Aorta (tissue), 5 donors: Measurements from ENCODE around the gene FBXO42. TPM values are rescaled to one million over a fixed set of nuclear protein-coding genes. Genes with fewer than 3 reads are reported as not detected.

ENCODE experiments used
- ATAC-seq: fragments of 200-7000 bp; cut with Tn5 transposase; one replicate; pipeline ENCODE4 v1.9.1; 2022; ENCODE audit warnings: moderate library complexity; ENCODE audit not compliant: low FRiP score
- DNase-seq, 2 donors: peaks; one replicate each; pipeline ENCODE4 v3.0.0-alpha.2; 2020
- H3K27ac ChIP-seq, 2 donors: one replicate each; pipeline ENCODE4 v1.5.1; 2013; ENCODE audit warnings: low read length in 2 of 2, mild to moderate bottlenecking in 2 of 2, moderate library complexity in 2 of 2, control low read depth in 1 of 2, inconsistent platforms in 1 of 2, low read depth in 1 of 2
- H3K27me3 ChIP-seq, 2 donors: one replicate each; pipeline ENCODE4 v1.6.1; 2013; ENCODE audit warnings: control low read depth in 1 of 2, low read length in 1 of 2, mild to moderate bottlenecking in 1 of 2, moderate library complexity in 1 of 2; ENCODE audit not compliant: insufficient read depth in 2 of 2, control insufficient read depth in 1 of 2
- H3K36me3 ChIP-seq, 2 donors: one replicate each; pipeline ENCODE4 v1.6.1; 2013; ENCODE audit warnings: control low read depth in 1 of 2, low read length in 1 of 2, mild to moderate bottlenecking in 1 of 2; ENCODE audit not compliant: insufficient read depth in 2 of 2, control insufficient read depth in 1 of 2
- H3K4me1 ChIP-seq, 2 donors: one replicate each; pipeline ENCODE4 v1.6.1; 2013; ENCODE audit warnings: low read length in 2 of 2, control low read depth in 1 of 2, mild to moderate bottlenecking in 1 of 2, moderate library complexity in 1 of 2; ENCODE audit not compliant: insufficient read depth in 2 of 2, control insufficient read depth in 1 of 2
- H3K4me3 ChIP-seq, 2 donors: one replicate each; pipeline ENCODE4 v1.5.1; 2013; ENCODE audit warnings: low read length in 2 of 2, control low read depth in 1 of 2, mild to moderate bottlenecking in 1 of 2
- H3K9me3 ChIP-seq: one replicate; pipeline ENCODE4 v1.6.1; 2013; ENCODE audit warnings: mild to moderate bottlenecking, low read length; ENCODE audit not compliant: control insufficient read depth
- WGBS, 2 donors: extraction: QIAGEN DNeasy Blood & Tissue Kit; methylation state at CpG; one replicate each; pipeline ENCODE4 v1.1.7; 2013; 5-methylcytosine and 5-hydroxymethylcytosine counted together
- intact Hi-C, 2 donors: fragments of 100-400 bp; cut with DNase I; formaldehyde crosslinking; loops; one replicate each; pipeline versions ENCODE4 v1.14.2 to v1.15.0; 2022
- polyA plus RNA-seq, 2 donors: library from polyadenylated mRNA; stranded (reverse); fragments of 200-250 nt; gene quantifications; one replicate each; pipeline ENCODE4 v1.2.3, GENCODE V29; 2013
- total RNA-seq, 2 donors: library from RNA; stranded (reverse); fragmentation: NEBNext Ultra II Directional; extraction: Animal tissue kit (Norgen Biotek cat#: 25700); gene quantifications; one replicate each; pipeline ENCODE4 v1.2.1, GENCODE V29; 2021
- donor health status: healthy with polysubstance abuse.
- donor health status: Bipolar disorder and iron deficiency.
- donor health status: DM: no; HTN: no; CAD: no.
- donor health status: DM: no; HTN: no; CAD: no.
- donor health status: DM: yes; HTN: yes; CAD: no.

The FBXO42 gene
- total and polyA plus RNA-seq, 4 donors, result 9.4 to 33.3 (median 32.9) TPM

- intact Hi-C loops, result no loop called here
- WGBS, 2 donors, result 52 to 57% methylated on average over 1 of the region's 1 CpG
Observed at GRCh38 chr1:16199157-16199501, 153.2 kb downstream of the FBXO42 start.

GRCh38 chr1:16198444-16199156, 153.7 kb downstream of the FBXO42 start:
- Histone ChIP-seq H3K27me3 (no peaks in the 10 kb centered on the region), H3K27ac (no peak overlapping the region), H3K9me3 (no peaks in the 10 kb centered on the region), H3K4me3 (no peak overlapping the region), H3K4me1 (no peaks in the 10 kb centered on the region), H3K36me3 (no peaks in the 10 kb centered on the region)
- 37 to 50% methylated on average over 8 of the region's 8 CpGs for WGBS, 2 donors
- DNase-seq (peak in 1 of 2 donors; percentile 36), ATAC-seq (no peak)
- intact Hi-C loops, result no loop called here

More at GRCh38 chr1:16199157-16199501, 153.2 kb downstream of the FBXO42 start:
- Histone ChIP-seq H3K4me3 (no peak overlapping the region), H3K36me3 (no peaks in the 10 kb centered on the region), H3K27me3 (no peaks in the 10 kb centered on the region), H3K27ac (no peak overlapping the region), H3K9me3 (no peaks in the 10 kb centered on the region), H3K4me1 (no peaks in the 10 kb centered on the region)
- peak in 1 of 2 donors; percentile 26 for DNase-seq
- ATAC-seq, result no peak

DNA sequence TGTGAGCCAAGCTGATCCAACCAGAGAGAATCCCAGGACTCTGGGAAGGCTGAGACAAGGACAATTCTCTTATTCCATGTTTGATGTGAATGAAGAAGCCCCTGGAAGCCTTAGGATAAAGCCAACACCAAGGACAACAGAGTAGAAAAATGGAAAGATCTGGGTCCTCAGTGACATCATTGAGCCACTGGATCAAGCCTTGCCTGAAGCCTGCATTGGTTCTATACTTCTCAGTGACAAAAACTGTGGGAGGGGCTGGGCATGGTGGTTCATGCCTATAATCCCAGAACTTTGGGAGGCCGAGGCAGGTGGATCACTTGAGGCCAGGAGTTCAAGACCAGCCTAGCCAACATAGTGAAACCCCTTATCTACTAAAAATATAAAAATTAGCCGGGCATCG, 155.4 kb downstream of the FBXO42 start:
- Histone ChIP-seq H3K9me3 (no peaks in the 10 kb centered on the region), H3K4me1 (no peaks in the 10 kb centered on the region), H3K4me3 (no peak overlapping the region), H3K27ac (no peak overlapping the region), H3K36me3 (no peaks in the 10 kb centered on the region), H3K27me3 (no peaks in the 10 kb centered on the region)
- intact Hi-C loops, result no loop called here
- ATAC-seq, result no peak
- WGBS, 2 donors, result 64 to 96% methylated on average over 3 of the region's 3 CpGs
- DNase-seq, result no peak

Other genes starting within 250 kb of the FBXO42 start
- 10 to 100 TPM; 25.2 to 25.9 TPM for gene EPHA2, start 196.4 kb downstream of the FBXO42 start, total RNA-seq
- 1 to 10 TPM; 5.4 to 6.3 TPM for gene EPHA2, start 196.4 kb downstream of the FBXO42 start, polyA plus RNA-seq
- 1 to 10 TPM; 7.1 to 8.6 TPM for gene ARHGEF19, start 139.8 kb downstream of the FBXO42 start, total RNA-seq
- gene ARHGEF19, start 139.8 kb downstream of the FBXO42 start, polyA plus RNA-seq, result 10 to 100 TPM in 1 of 2 donors, 1 to 10 TPM in 1; 3.3 to 19.7 TPM
- gene CPLANE2, start 115.3 kb downstream of the FBXO42 start, total RNA-seq, result 1 to 10 TPM; 2.6 to 6.4 TPM
- gene CPLANE2, start 115.3 kb downstream of the FBXO42 start, polyA plus RNA-seq, result 1 to 10 TPM; 1.9 to 3.2 TPM
- gene SZRD1, start 14.8 kb upstream of the FBXO42 start, total RNA-seq, result 100 to 1,000 TPM; 128 to 172 TPM
- gene SZRD1, start 14.8 kb upstream of the FBXO42 start, polyA plus RNA-seq, result 100 to 1,000 TPM in 1 of 2 donors, 10 to 100 TPM in 1; 87.9 to 109 TPM
- not detected for gene SPATA21, start 84.9 kb upstream of the FBXO42 start, total RNA-seq
- gene SPATA21, start 84.9 kb upstream of the FBXO42 start, polyA plus RNA-seq, result under 1 TPM; 0.33 to 0.38 TPM
- gene NECAP2, start 88.2 kb upstream of the FBXO42 start, total RNA-seq, result 10 to 100 TPM; 38.1 to 60.4 TPM
- gene NECAP2, start 88.2 kb upstream of the FBXO42 start, polyA plus RNA-seq, result 10 to 100 TPM; 37.5 to 38.1 TPM
- gene RNU1-1, start 161.8 kb upstream of the FBXO42 start, total RNA-seq, result 1,000 to 10,000 TPM; 7,231 to 8,154 TPM
- not detected for gene RNU1-1, start 161.8 kb upstream of the FBXO42 start, polyA plus RNA-seq